Stimulated activated naive CD8-positive, alpha-beta T cell treated with anti-CD3 and anti-CD28 coated beads, Interleukin-15, Interleukin-2, amounts not matched to agents 100 ng/mL and 50 ng/mL, for 24 hours (primary cell): Measurements from ENCODE around the gene ABR.

Experiments used
- H3K27ac Mint-ChIP-seq: one replicate; pipeline ENCODE4 v1.8.0; 2021; ENCODE audit warnings: mild to moderate bottlenecking, mixed read lengths
- H3K27me3 Mint-ChIP-seq: one replicate; pipeline ENCODE4 v1.8.0; 2021; ENCODE audit warnings: mixed read lengths
- H3K36me3 Mint-ChIP-seq: one replicate; pipeline ENCODE4 v1.8.0; 2021; ENCODE audit warnings: low read depth, mixed read lengths
- H3K4me1 Mint-ChIP-seq: one replicate; pipeline ENCODE4 v1.8.0; 2021; ENCODE audit warnings: low read depth, mixed read lengths
- H3K4me3 Mint-ChIP-seq: one replicate; pipeline ENCODE4 v1.8.0; 2021; ENCODE audit warnings: mild to moderate bottlenecking, mixed read lengths
- H3K9me3 Mint-ChIP-seq: one replicate; pipeline ENCODE4 v1.8.0; 2021; ENCODE audit warnings: mixed read lengths

ABR gene

GRCh38 chr17:1012823-1013728 is 166.7 kb downstream of the ABR start:
- Mint-ChIP-seq H3K4me1 (no peaks in the 10 kb centered on the region), H3K4me3 (no peak overlapping the region), H3K27ac (no peak overlapping the region), H3K36me3 (no peaks in the 10 kb centered on the region), H3K27me3 (no peaks in the 10 kb centered on the region), H3K9me3 (no peaks in the 10 kb centered on the region)

- no peaks in the 10 kb centered on the region for H3K27me3 Mint-ChIP-seq
- no peak overlapping the region for H3K27ac Mint-ChIP-seq
- H3K4me1 Mint-ChIP-seq, result no peaks in the 10 kb centered on the region
- no peaks in the 10 kb centered on the region for H3K36me3 Mint-ChIP-seq
- H3K9me3 Mint-ChIP-seq, result no peaks in the 10 kb centered on the region
- H3K4me3 Mint-ChIP-seq, result no peak overlapping the region
Measured at GRCh38 chr17:1011760-1012735, 167.7 kb downstream of the ABR start.

GRCh38 chr17:1011138-1011537 is 168.6 kb downstream of the ABR start:
- Mint-ChIP-seq H3K27me3 (no peaks in the 10 kb centered on the region), H3K27ac (no peak overlapping the region), H3K36me3 (no peaks in the 10 kb centered on the region), H3K4me1 (no peaks in the 10 kb centered on the region), H3K4me3 (no peak overlapping the region), H3K9me3 (no peaks in the 10 kb centered on the region)

GRCh38 chr17:1010586-1010985 is 169.2 kb downstream of the ABR start:
- no peaks in the 10 kb centered on the region for H3K27me3 Mint-ChIP-seq
- H3K4me1 Mint-ChIP-seq, result peaks cover 3% of the 10 kb centered on the region
- peaks cover 3% of the 10 kb centered on the region for H3K36me3 Mint-ChIP-seq
- no peak overlapping the region for H3K4me3 Mint-ChIP-seq
- H3K27ac Mint-ChIP-seq, result no peak overlapping the region
- no peaks in the 10 kb centered on the region for H3K9me3 Mint-ChIP-seq

GRCh38 chr17:1010086-1010450 is 169.7 kb downstream of the ABR start:
- H3K36me3 Mint-ChIP-seq, result peaks cover 8% of the 10 kb centered on the region
- peaks cover 8% of the 10 kb centered on the region for H3K4me1 Mint-ChIP-seq
- no peak overlapping the region for H3K4me3 Mint-ChIP-seq

GRCh38 chr17:1009229-1010085 is 170.3 kb downstream of the ABR start:
- Mint-ChIP-seq H3K4me1 (peaks cover 11% of the 10 kb centered on the region), H3K36me3 (peaks cover 9% of the 10 kb centered on the region), H3K27ac (no peak overlapping the region), H3K4me3 (no peak overlapping the region), H3K9me3 (no peaks in the 10 kb centered on the region), H3K27me3 (no peaks in the 10 kb centered on the region)

More at GRCh38 chr17:1010086-1010450, 169.7 kb downstream of the ABR start:
- Mint-ChIP-seq H3K9me3 (no peaks in the 10 kb centered on the region), H3K27ac (no peak overlapping the region), H3K27me3 (no peaks in the 10 kb centered on the region)

- H3K4me3 Mint-ChIP-seq, result no peak overlapping the region
- H3K27me3 Mint-ChIP-seq, result no peaks in the 10 kb centered on the region
- no peak overlapping the region for H3K27ac Mint-ChIP-seq
- no peaks in the 10 kb centered on the region for H3K9me3 Mint-ChIP-seq
- peaks cover 12% of the 10 kb centered on the region for H3K36me3 Mint-ChIP-seq
- H3K4me1 Mint-ChIP-seq, result peaks cover 11% of the 10 kb centered on the region
Measured at GRCh38 chr17:1008008-1008761, 171.6 kb downstream of the ABR start.

- Mint-ChIP-seq H3K27ac (no peak overlapping the region), H3K4me3 (no peak overlapping the region), H3K9me3 (no peaks in the 10 kb centered on the region), H3K27me3 (no peaks in the 10 kb centered on the region), H3K4me1 (peaks cover 11% of the 10 kb centered on the region), H3K36me3 (peaks cover 19% of the 10 kb centered on the region)
Measured at GRCh38 chr17:1007310-1008007, 172.3 kb downstream of the ABR start.

- Mint-ChIP-seq H3K27ac (no peak overlapping the region), H3K36me3 (peaks cover 30% of the 10 kb centered on the region), H3K4me1 (peaks cover 14% of the 10 kb centered on the region), H3K9me3 (no peaks in the 10 kb centered on the region), H3K4me3 (no peak overlapping the region), H3K27me3 (no peaks in the 10 kb centered on the region)
Measured at GRCh38 chr17:1006054-1006453, 173.7 kb downstream of the ABR start.

- peaks cover 34% of the 10 kb centered on the region for H3K36me3 Mint-ChIP-seq
- H3K4me1 Mint-ChIP-seq, result peaks cover 14% of the 10 kb centered on the region
- no peak overlapping the region for H3K4me3 Mint-ChIP-seq
- no peaks in the 10 kb centered on the region for H3K9me3 Mint-ChIP-seq
- no peaks in the 10 kb centered on the region for H3K27me3 Mint-ChIP-seq
- no peak overlapping the region for H3K27ac Mint-ChIP-seq
Measured at GRCh38 chr17:1005361-1005946, 174.3 kb downstream of the ABR start.

- Mint-ChIP-seq H3K4me3 (no peak overlapping the region), H3K9me3 (no peaks in the 10 kb centered on the region), H3K36me3 (peaks cover 38% of the 10 kb centered on the region), H3K4me1 (peaks cover 14% of the 10 kb centered on the region), H3K27ac (no peak overlapping the region), H3K27me3 (no peaks in the 10 kb centered on the region)
Measured at GRCh38 chr17:1004769-1005295, 174.9 kb downstream of the ABR start.

- no peak overlapping the region for H3K4me3 Mint-ChIP-seq
- no peaks in the 10 kb centered on the region for H3K27me3 Mint-ChIP-seq
- H3K4me1 Mint-ChIP-seq, result peaks cover 20% of the 10 kb centered on the region
- no peak overlapping the region for H3K27ac Mint-ChIP-seq
- peaks cover 43% of the 10 kb centered on the region for H3K36me3 Mint-ChIP-seq
- H3K9me3 Mint-ChIP-seq, result no peaks in the 10 kb centered on the region
Measured at GRCh38 chr17:1003972-1004768, 175.6 kb downstream of the ABR start.
